GM12878 (cell line): ENCODE data around the gene B3GALT4. TPM values are rescaled to one million over a fixed set of nuclear protein-coding genes. Genes with fewer than 3 reads are reported as not detected.

ENCODE experiments used
- BHLHE40 ChIP-seq, 2 experiments: fragments of 450-650 bp in 1 of 2; IDR thresholded peaks; 2 replicates each; pipeline ENCODE4 v1.6.1; 2011 to 2017; ENCODE audit warnings: low read depth in 2 of 2, borderline replicate concordance in 1 of 2, improper control_type of control experiment in 1 of 2, low read length in 1 of 2, mild to moderate bottlenecking in 1 of 2
- CBFB ChIP-seq: IDR thresholded peaks from 2 replicates; pipeline ENCODE4 v1.6.1; 2016; ENCODE audit warnings: antibody characterized with exemption, low read depth
- EGR1 ChIP-seq, 2 experiments: IDR thresholded peaks; 1 replicate in 1 of 2; 2 replicates in 1 of 2; pipeline ENCODE4 v1.6.1; 2011 to 2012; ENCODE audit warnings: low read depth in 2 of 2, low read length in 2 of 2, borderline replicate concordance in 1 of 2, mild to moderate bottlenecking in 1 of 2, moderate library complexity in 1 of 2
- RELA ChIP-seq: fragments of 450-650 bp; IDR thresholded peaks from 2 replicates; pipeline ENCODE4 v1.8.0; 2014; ENCODE audit warnings: borderline replicate concordance; ENCODE audit not compliant: partially characterized antibody
- TCF12 ChIP-seq: IDR thresholded peaks from 2 replicates; pipeline ENCODE4 v1.6.1; 2011; ENCODE audit warnings: low read depth, mild to moderate bottlenecking, low read length
- ZNF384 ChIP-seq: IDR thresholded peaks from 2 replicates; pipeline ENCODE4 v1.6.1; 2012; ENCODE audit warnings: low read depth, mild to moderate bottlenecking, low read length, improper control_type of control experiment, borderline replicate concordance
- polyA plus RNA-seq, 11 experiments: library from polyadenylated mRNA; depleted of rRNA in 4 of 11; unstranded in 6 of 11; stranded (reverse) in 5 of 11; fragments of >200 nt; fragmentation: Nextera tagmentation in 4 of 11; fragmentation: Illumina TruSeq in 1 of 11; extraction: Ambion mirVana in 4 of 11; extraction: Trizol in 1 of 11; gene quantifications; 1 replicate in 1 of 11; 2 replicates in 10 of 11; pipeline versions ENCODE4 v1.2.1 to v1.2.3, GENCODE V29; 2011 to 2016; ENCODE audit warnings: inconsistent platforms in 2 of 11, missing spikeins in 2 of 11, low read depth in 1 of 11
- total RNA-seq, 4 experiments: library from RNA; depleted of rRNA in 3 of 4; stranded (reverse); fragments of >200 nt in 3 of 4; fragmentation: Illumina TruSeq in 1 of 4; extraction: Trizol in 1 of 4; gene quantifications; 2 replicates each; pipeline versions ENCODE4 v1.2.1 to v1.2.3, GENCODE V29; 2013 to 2021
- TF ChIP-seq, protein P1 (sequence below): fragments of 450-650 bp; IDR thresholded peaks from 2 replicates; pipeline ENCODE4 v1.6.1; 2017; ENCODE audit warnings: low read depth, mild to moderate bottlenecking, moderate library complexity

Gene B3GALT4
- total and polyA plus RNA-seq, 10 of the 15 experiments (the other 5 are each of a cell fraction or from before 2014, with no cell fraction given): 0.27 to 8.2 (median 2.6) TPM

GRCh38 chr6:33317669-33318425, 40.9 kb downstream of the B3GALT4 start, which contains the start of gene ZBTB22 (continued):
- TF ChIP-seq, protein P1, sequence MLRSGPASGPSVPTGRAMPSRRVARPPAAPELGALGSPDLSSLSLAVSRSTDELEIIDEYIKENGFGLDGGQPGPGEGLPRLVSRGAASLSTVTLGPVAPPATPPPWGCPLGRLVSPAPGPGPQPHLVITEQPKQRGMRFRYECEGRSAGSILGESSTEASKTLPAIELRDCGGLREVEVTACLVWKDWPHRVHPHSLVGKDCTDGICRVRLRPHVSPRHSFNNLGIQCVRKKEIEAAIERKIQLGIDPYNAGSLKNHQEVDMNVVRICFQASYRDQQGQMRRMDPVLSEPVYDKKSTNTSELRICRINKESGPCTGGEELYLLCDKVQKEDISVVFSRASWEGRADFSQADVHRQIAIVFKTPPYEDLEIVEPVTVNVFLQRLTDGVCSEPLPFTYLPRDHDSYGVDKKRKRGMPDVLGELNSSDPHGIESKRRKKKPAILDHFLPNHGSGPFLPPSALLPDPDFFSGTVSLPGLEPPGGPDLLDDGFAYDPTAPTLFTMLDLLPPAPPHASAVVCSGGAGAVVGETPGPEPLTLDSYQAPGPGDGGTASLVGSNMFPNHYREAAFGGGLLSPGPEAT: peak; percentile 99
- TF ChIP-seq ZNF384 (peak; percentile 83; the same call in 1 of the 2 replicates), RELA (peak; percentile 17), EGR1 (IDR thresholded peaks at IDR 0.05; ENCODE audit: borderline replicate concordance in 1 of 2, low read depth in 2 of 2, low read length in 2 of 2) (peak in 1 of 2 experiments; percentile 86; a peak in 2 of 3 replicates), BHLHE40 (IDR thresholded peaks at IDR 0.05; ENCODE audit: borderline replicate concordance in 1 of 2, low read depth in 2 of 2, low read length in 1 of 2) (peak; percentile 49 to 77), TCF12 (no peak), CBFB (0 out of 2 replicates have a peak, but pooled peaks have one; percentile 18)
